Measurements from ENCODE around the gene OR10H4. TPM values are rescaled to one million over a fixed set of nuclear protein-coding genes. Genes with fewer than 3 reads are reported as not detected.

OR10H4 gene
- total and polyA plus RNA-seq, 2 of the 13 experiments (the other 11 are each of a cell fraction or from before 2014, with no cell fraction given): not detected

DNA sequence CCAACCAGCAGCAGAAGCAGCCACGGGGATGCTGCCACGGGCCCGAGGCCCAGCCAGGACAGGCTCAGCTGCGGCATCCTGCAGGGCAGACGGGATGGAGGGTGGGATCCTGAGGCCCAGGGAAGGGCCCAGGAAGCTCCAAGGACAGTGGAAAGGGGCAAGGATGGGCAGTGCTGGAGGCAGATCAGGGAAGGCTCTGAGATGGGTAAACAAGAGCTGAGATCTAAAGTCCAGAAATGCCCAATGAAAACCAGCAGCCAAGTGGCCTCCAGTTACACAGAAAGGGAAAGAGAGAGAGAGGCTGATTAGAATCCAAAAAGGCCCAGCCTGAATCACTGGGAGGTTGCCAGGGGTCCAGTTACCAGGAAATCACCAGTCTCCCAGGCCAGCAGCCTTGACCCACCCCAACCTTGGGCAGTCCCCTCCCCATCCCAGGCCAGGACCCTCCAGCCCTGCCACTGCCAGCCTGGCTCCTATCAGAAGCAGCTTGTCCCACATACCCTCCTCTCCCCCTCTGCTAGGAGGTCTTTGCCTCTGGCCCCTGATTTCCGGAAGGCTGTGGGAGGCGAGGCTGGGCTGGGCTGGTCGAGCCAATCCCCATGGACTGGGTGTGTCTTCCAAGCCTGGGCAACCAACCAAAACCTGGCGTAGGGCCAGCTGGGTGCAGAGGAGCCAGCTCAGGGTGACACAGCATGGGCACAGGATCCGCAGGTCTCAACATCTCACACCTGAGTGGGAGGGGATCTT is 14.3 kb upstream of the OR10H4 start, which contains the start of gene CYP4F11 (continued):
- TF ChIP-seq KMT2A (CRISPR knock-in tag; IDR thresholded peaks at IDR 0.05): no peak
- TF ChIP-seq ZNF124 (CRISPR knock-in tag; IDR thresholded peaks at IDR 0.05): no peak
- no peak for TF ChIP-seq RCOR2 (CRISPR knock-in tag; IDR thresholded peaks at IDR 0.05)
- TF ChIP-seq XBP1 (CRISPR knock-in tag; IDR thresholded peaks at IDR 0.05): no peak
- TF ChIP-seq, protein P1, sequence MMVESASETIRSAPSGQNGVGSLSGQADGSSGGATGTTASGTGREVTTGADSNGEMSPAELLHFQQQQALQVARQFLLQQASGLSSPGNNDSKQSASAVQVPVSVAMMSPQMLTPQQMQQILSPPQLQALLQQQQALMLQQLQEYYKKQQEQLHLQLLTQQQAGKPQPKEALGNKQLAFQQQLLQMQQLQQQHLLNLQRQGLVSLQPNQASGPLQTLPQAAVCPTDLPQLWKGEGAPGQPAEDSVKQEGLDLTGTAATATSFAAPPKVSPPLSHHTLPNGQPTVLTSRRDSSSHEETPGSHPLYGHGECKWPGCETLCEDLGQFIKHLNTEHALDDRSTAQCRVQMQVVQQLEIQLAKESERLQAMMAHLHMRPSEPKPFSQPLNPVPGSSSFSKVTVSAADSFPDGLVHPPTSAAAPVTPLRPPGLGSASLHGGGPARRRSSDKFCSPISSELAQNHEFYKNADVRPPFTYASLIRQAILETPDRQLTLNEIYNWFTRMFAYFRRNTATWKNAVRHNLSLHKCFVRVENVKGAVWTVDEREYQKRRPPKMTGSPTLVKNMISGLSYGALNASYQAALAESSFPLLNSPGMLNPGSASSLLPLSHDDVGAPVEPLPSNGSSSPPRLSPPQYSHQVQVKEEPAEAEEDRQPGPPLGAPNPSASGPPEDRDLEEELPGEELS (CRISPR knock-in tag; IDR thresholded peaks at IDR 0.05): peak; percentile 47
- peak; percentile 41; the same call in 1 of the 2 replicates for TF ChIP-seq FOXK2 (IDR thresholded peaks at IDR 0.05)
- peak; percentile 17; the same call in 1 of the 2 replicates for TF ChIP-seq ZNF121 (CRISPR knock-in tag; IDR thresholded peaks at IDR 0.05)
- no peak for TF ChIP-seq JUNB (CRISPR knock-in tag; IDR thresholded peaks at IDR 0.05; ENCODE audit: borderline replicate concordance)
- TF ChIP-seq CBX5 (CRISPR knock-in tag; IDR thresholded peaks at IDR 0.05; ENCODE audit: borderline replicate concordance): no peak
- TF ChIP-seq ZNF746 (CRISPR knock-in tag; IDR thresholded peaks at IDR 0.05): no peak
- peak; percentile 37; the same call in 1 of the 2 replicates for TF ChIP-seq POLR2AphosphoS5 (IDR thresholded peaks at IDR 0.05; ENCODE audit: low read depth, low read length)
- no peak for TF ChIP-seq ZNF44 (CRISPR knock-in tag; IDR thresholded peaks at IDR 0.05)
- TF ChIP-seq ZNF501 (CRISPR knock-in tag; IDR thresholded peaks at IDR 0.05): peak; percentile 62
- TF ChIP-seq NR3C1 (CRISPR knock-in tag; IDR thresholded peaks at IDR 0.05): no peak
- TF ChIP-seq, protein P2, sequence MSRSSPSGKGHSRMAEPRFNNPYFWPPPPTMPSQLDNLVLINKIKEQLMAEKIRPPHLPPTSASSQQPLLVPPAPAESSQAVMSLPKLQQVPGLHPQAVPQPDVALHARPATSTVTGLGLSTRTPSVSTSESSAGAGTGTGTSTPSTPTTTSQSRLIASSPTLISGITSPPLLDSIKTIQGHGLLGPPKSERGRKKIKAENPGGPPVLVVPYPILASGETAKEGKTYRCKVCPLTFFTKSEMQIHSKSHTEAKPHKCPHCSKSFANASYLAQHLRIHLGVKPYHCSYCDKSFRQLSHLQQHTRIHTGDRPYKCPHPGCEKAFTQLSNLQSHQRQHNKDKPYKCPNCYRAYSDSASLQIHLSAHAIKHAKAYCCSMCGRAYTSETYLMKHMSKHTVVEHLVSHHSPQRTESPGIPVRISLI (CRISPR knock-in tag; IDR thresholded peaks at IDR 0.05; ENCODE audit: borderline replicate concordance): no peak
- TF ChIP-seq, protein P3, sequence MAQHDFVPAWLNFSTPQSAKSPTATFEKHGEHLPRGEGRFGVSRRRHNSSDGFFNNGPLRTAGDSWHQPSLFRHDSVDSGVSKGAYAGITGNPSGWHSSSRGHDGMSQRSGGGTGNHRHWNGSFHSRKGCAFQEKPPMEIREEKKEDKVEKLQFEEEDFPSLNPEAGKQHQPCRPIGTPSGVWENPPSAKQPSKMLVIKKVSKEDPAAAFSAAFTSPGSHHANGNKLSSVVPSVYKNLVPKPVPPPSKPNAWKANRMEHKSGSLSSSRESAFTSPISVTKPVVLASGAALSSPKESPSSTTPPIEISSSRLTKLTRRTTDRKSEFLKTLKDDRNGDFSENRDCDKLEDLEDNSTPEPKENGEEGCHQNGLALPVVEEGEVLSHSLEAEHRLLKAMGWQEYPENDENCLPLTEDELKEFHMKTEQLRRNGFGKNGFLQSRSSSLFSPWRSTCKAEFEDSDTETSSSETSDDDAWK (CRISPR knock-in tag; IDR thresholded peaks at IDR 0.05): no peak
- no peak for TF ChIP-seq ZNF12 (CRISPR knock-in tag; IDR thresholded peaks at IDR 0.05)
- TF ChIP-seq ZNF737 (CRISPR knock-in tag; IDR thresholded peaks at IDR 0.05; ENCODE audit: borderline replicate concordance): no peak
- no peak for TF ChIP-seq SRF (IDR thresholded peaks at IDR 0.05; ENCODE audit: low read depth, low read length)
- no peak for TF ChIP-seq DNMT3B (CRISPR knock-in tag; conservative IDR thresholded peaks at IDR 0.05)
- TF ChIP-seq, protein P4, sequence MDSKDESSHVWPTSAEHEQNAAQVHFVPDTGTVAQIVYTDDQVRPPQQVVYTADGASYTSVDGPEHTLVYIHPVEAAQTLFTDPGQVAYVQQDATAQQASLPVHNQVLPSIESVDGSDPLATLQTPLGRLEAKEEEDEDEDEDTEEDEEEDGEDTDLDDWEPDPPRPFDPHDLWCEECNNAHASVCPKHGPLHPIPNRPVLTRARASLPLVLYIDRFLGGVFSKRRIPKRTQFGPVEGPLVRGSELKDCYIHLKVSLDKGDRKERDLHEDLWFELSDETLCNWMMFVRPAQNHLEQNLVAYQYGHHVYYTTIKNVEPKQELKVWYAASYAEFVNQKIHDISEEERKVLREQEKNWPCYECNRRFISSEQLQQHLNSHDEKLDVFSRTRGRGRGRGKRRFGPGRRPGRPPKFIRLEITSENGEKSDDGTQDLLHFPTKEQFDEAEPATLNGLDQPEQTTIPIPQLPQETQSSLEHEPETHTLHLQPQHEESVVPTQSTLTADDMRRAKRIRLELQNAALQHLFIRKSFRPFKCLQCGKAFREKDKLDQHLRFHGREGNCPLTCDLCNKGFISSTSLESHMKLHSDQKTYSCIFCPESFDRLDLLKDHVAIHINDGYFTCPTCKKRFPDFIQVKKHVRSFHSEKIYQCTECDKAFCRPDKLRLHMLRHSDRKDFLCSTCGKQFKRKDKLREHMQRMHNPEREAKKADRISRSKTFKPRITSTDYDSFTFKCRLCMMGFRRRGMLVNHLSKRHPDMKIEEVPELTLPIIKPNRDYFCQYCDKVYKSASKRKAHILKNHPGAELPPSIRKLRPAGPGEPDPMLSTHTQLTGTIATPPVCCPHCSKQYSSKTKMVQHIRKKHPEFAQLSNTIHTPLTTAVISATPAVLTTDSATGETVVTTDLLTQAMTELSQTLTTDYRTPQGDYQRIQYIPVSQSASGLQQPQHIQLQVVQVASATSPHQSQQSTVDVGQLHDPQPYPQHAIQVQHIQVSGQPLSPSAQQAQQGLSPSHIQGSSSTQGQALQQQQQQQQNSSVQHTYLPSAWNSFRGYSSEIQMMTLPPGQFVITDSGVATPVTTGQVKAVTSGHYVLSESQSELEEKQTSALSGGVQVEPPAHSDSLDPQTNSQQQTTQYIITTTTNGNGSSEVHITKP (CRISPR knock-in tag; IDR thresholded peaks at IDR 0.05; ENCODE audit: low read depth): no peak
- no peak for TF ChIP-seq SP140L (CRISPR knock-in tag; IDR thresholded peaks at IDR 0.05; ENCODE audit: borderline replicate concordance)

Data from HepG2 (cell line).